ENCODE data around the gene COIL. TPM values are rescaled to one million over a fixed set of nuclear protein-coding genes. Genes with fewer than 3 reads are reported as not detected.

Gene COIL
- total RNA-seq, 6 donors from 2014 or later = 6.1 to 16.6 (median 9.5) TPM

- Histone ChIP-seq H3K9me3 (no peaks in the 10 kb centered on the region), H3K36me3 (peaks cover 38 to 60% (median 50%) of the 10 kb centered on the region in 4 donors), H3K27me3 (no peaks in the 10 kb centered on the region), H3K27ac (peak overlapping the region; percentile 31 to 97 (median 68)), H3K4me3 (no peak overlapping the region), H3K4me1 (peaks cover 35 to 56% (median 46%) of the 10 kb centered on the region in 4 donors)
- DNase-seq = peak; percentile 76 to 87
- peak; percentile 73 to 82 for ATAC-seq (ENCODE audit: low FRiP score in 2 of 2)
- 39 to 59% methylated on average over 9 of the region's 9 CpGs for WGBS, 2 donors
- TF ChIP-seq POLR2AphosphoS5 (IDR thresholded peaks at IDR 0.05) (peak in 1 of 2 donors; percentile 19), EP300 (IDR thresholded peaks at IDR 0.05) (no peak), POLR2A (IDR thresholded peaks at IDR 0.05) (no peak)
These were observed 52.8 kb downstream of the COIL start for GRCh38 chr17:56908001-56908542.

DNA sequence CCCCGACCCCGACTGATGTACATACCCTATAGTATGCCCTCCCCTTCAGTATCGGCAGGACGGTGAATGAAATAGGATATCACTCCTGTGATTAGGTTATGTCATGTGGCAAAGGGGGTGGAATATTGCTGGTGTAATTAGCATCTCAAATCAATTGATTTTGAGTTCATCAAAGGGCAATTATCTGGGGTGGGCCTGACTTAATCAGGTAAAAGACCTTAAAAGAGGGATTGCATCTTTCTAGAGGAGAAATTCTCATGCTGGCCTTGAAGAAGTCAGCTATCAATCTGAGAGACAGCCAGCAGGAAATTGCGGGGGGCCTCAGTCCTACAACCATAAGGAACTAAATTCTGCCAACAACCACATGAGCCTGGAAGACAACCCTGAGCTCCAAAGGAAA is 57.3 kb downstream of the COIL start:
- 85 to 87% methylated on average over 4 to 5 of the region's 5 CpGs for WGBS, 2 donors
- H3K4me3 ChIP-seq = no peak overlapping the region
- ATAC-seq (ENCODE audit: low FRiP score in 2 of 2) (no peak), DNase-seq (no peak)
- H3K27me3 ChIP-seq = no peaks in the 10 kb centered on the region
- peaks cover 50 to 100% (median 95%) of the 10 kb centered on the region in 4 donors for H3K36me3 ChIP-seq
- TF ChIP-seq EP300 (IDR thresholded peaks at IDR 0.05) (no peak), POLR2AphosphoS5 (IDR thresholded peaks at IDR 0.05) (no peak), POLR2A (IDR thresholded peaks at IDR 0.05) (no peak)
- TF ChIP-seq, protein P1, sequence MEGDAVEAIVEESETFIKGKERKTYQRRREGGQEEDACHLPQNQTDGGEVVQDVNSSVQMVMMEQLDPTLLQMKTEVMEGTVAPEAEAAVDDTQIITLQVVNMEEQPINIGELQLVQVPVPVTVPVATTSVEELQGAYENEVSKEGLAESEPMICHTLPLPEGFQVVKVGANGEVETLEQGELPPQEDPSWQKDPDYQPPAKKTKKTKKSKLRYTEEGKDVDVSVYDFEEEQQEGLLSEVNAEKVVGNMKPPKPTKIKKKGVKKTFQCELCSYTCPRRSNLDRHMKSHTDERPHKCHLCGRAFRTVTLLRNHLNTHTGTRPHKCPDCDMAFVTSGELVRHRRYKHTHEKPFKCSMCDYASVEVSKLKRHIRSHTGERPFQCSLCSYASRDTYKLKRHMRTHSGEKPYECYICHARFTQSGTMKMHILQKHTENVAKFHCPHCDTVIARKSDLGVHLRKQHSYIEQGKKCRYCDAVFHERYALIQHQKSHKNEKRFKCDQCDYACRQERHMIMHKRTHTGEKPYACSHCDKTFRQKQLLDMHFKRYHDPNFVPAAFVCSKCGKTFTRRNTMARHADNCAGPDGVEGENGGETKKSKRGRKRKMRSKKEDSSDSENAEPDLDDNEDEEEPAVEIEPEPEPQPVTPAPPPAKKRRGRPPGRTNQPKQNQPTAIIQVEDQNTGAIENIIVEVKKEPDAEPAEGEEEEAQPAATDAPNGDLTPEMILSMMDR (IDR thresholded peaks at IDR 0.05) = no peak
- H3K4me1 ChIP-seq = peaks cover 2 to 20% (median 11%) of the 10 kb centered on the region in 4 donors
- H3K27ac ChIP-seq = no peak overlapping the region
- H3K9me3 ChIP-seq = no peaks in the 10 kb centered on the region

DNA sequence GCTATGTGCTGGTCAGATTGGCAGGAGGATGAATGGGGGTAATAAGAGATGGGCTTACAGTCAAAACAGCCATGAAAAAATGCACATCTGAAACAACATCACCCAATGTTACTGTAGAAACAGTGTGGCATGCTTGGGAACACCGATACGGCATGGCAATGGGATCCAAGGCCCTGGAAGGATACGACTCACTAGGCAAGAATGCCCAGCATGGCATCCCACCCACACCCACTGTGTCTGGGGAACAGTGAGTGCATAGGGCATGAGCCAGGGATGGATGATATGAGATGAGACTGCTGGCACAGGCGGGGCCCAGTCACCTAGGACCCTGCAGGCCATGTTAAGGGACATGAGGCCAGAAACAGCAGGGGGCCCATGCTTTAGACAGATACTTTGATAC is 58.5 kb downstream of the COIL start:
- H3K9me3 ChIP-seq = no peaks in the 10 kb centered on the region
- ATAC-seq (ENCODE audit: low FRiP score in 2 of 2) = no peak
- no peak for DNase-seq
- no peaks in the 10 kb centered on the region for H3K27me3 ChIP-seq
- H3K27ac ChIP-seq = no peak overlapping the region
- H3K4me3 ChIP-seq = no peak overlapping the region
- H3K4me1 ChIP-seq = peaks cover 0 to 11% (median 3%) of the 10 kb centered on the region in 4 donors
- H3K36me3 ChIP-seq = peaks cover 44 to 100% (median 96%) of the 10 kb centered on the region in 4 donors
- 88 to 92% methylated on average over 4 of the region's 4 CpGs for WGBS, 2 donors
- TF ChIP-seq POLR2AphosphoS5 (IDR thresholded peaks at IDR 0.05) = no peak
- TF ChIP-seq EP300 (IDR thresholded peaks at IDR 0.05) = no peak
- TF ChIP-seq, protein P1 (IDR thresholded peaks at IDR 0.05) = no peak
- no peak for TF ChIP-seq POLR2A (IDR thresholded peaks at IDR 0.05)

DNA sequence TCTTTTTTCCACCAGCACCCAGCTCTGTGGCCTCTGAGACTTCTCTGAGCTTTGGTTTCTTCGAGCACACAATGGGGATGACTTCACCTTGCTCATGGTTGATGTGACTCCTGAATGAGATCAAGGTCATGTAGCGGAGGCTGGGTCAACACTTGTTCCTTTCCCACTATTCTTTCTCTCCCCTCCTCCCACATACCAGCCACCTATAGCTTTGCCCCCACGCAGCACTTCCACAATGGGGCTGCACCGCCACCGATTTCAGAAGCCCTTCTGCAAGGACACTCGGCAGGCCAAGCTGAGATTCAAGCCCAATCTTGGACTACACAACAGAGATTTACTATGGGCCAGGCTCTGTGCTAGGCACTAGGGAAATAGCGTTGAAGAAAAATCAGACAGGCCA is 61.4 kb downstream of the COIL start:
- Histone ChIP-seq H3K4me1 (peaks cover 0 to 11% (median 3%) of the 10 kb centered on the region in 4 donors), H3K4me3 (no peak overlapping the region), H3K27me3 (no peaks in the 10 kb centered on the region), H3K27ac (no peak overlapping the region), H3K36me3 (peaks cover 31 to 100% (median 89%) of the 10 kb centered on the region in 4 donors), H3K9me3 (no peaks in the 10 kb centered on the region)
- TF ChIP-seq, protein P1 (IDR thresholded peaks at IDR 0.05) = no peak
- TF ChIP-seq POLR2A (IDR thresholded peaks at IDR 0.05) = no peak
- TF ChIP-seq EP300 (IDR thresholded peaks at IDR 0.05) = no peak
- no peak for TF ChIP-seq POLR2AphosphoS5 (IDR thresholded peaks at IDR 0.05)
- 93 to 95% methylated on average over 7 of the region's 7 CpGs for WGBS, 2 donors
- DNase-seq (no peak), ATAC-seq (ENCODE audit: low FRiP score in 2 of 2) (no peak)

DNA sequence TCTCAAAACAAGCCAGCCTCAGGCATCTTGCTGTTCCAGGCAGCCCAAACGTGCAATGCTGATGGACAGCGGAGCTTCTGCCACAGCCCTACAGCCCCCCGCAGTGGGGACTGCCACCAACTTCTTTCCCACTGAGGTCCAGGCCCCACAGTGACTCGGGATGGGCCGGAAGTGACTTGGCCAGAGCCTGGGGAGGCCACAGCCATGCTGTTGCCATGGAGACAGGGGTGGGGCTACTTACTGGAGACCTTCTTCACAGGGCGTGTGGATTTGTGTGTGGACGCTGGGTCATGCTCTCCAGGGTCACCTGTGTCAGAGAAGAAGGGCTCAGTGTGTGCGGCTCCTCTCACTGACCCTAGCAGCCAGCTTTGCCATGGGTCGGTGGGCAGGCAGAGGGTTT is 62.0 kb downstream of the COIL start:
- Histone ChIP-seq H3K27ac (no peak overlapping the region), H3K4me1 (peaks cover 0 to 11% (median 3%) of the 10 kb centered on the region in 4 donors), H3K27me3 (no peaks in the 10 kb centered on the region), H3K4me3 (no peak overlapping the region), H3K9me3 (no peaks in the 10 kb centered on the region), H3K36me3 (peaks cover 30 to 100% (median 89%) of the 10 kb centered on the region in 4 donors)
- TF ChIP-seq POLR2AphosphoS5 (IDR thresholded peaks at IDR 0.05) (no peak), EP300 (IDR thresholded peaks at IDR 0.05) (no peak), POLR2A (IDR thresholded peaks at IDR 0.05) (no peak)
- TF ChIP-seq, protein P1 (IDR thresholded peaks at IDR 0.05) = no peak
- WGBS, 2 donors = 65 to 81% methylated on average over 8 to 9 of the region's 9 CpGs
- DNase-seq (peak in 1 of 2 donors; percentile 35), ATAC-seq (ENCODE audit: low FRiP score in 2 of 2) (peak; percentile 15 to 56)
